HG02763 (cell line): ENCODE results near the gene RPL23.

Experiments used
- ATAC-seq: cut with Tn5 transposase; IDR thresholded peaks from one replicate; pipeline ENCODE4 v1.9.1; 2021; ENCODE audit warnings: mild to moderate bottlenecking, moderate library complexity; ENCODE audit not compliant: unreplicated experiment

Gene RPL23

GRCh38 chr17:38800237-38800760, 53.2 kb downstream of the RPL23 start:
- ATAC-seq, result no peak

GRCh38 chr17:38799501-38800236, 53.9 kb downstream of the RPL23 start, which contains the start of gene PIP4K2B:
PIP4K2B (minus strand) TSS chr17:38799556; CDS start chr17:38799424, 132 bp downstream.
- ATAC-seq, result peak; percentile 78

- peak; percentile 12 for ATAC-seq
These were observed 54.7 kb downstream of the RPL23 start for GRCh38 chr17:38798614-38799500.
